H1 (cell line): ENCODE measurements around the gene FKTN. TPM values are rescaled to one million over a fixed set of nuclear protein-coding genes. Genes with fewer than 3 reads are reported as not detected.

Source experiments
- CTCF ChIA-PET: fragments of 300-600 bp; sonication (Branson Sonifier 250); formaldehyde crosslinking; loops from one replicate; lab custom pipeline; 2021; ENCODE audit not compliant: partially characterized antibody; lab: Charles Lee
- POLR2A ChIA-PET: fragments of 300-600 bp; sonication (Branson Sonifier 250); formaldehyde crosslinking; loops from one replicate; lab custom pipeline; 2021; ENCODE audit warnings: inconsistent platforms; ENCODE audit not compliant: partially characterized antibody; lab: Charles Lee
- DNase-seq, 2 experiments: peaks; one replicate each; pipeline versions ENCODE4 v3.0.0 to v3.0.0-alpha.2; 2010 to 2022; ENCODE audit warnings: low spot score in 2 of 2, low read depth in 1 of 2, mixed read lengths in 1 of 2
- FAIRE-seq: peaks from 2 replicates; lab custom pipeline; 2011; peaks lifted over from hg19 to GRCh38; lab: Jason Lieb, UNC
- H2AFZ ChIP-seq: 2 replicates; pipeline ENCODE4 v1.8.1; 2012; ENCODE audit warnings: low read length, inconsistent platforms
- H2AK5ac ChIP-seq: 2 replicates; pipeline ENCODE4 v1.6.1; 2013; ENCODE audit warnings: low read depth, low read length
- H2BK120ac ChIP-seq: replicated peaks from 2 replicates; pipeline ENCODE3; 2013; ENCODE audit warnings: low read depth, low read length, inconsistent platforms
- H2BK12ac ChIP-seq: 2 replicates; pipeline ENCODE4 v1.6.1; 2013; ENCODE audit warnings: low read depth, low read length
- H2BK15ac ChIP-seq: 2 replicates; pipeline ENCODE4 v1.6.1; 2013; ENCODE audit warnings: low read length
- H2BK20ac ChIP-seq: 2 replicates; pipeline ENCODE4 v1.6.1; 2013; ENCODE audit warnings: low read length
- H2BK5ac ChIP-seq: 2 replicates; pipeline ENCODE4 v1.6.1; 2013; ENCODE audit warnings: low read depth, low read length
- H3K14ac ChIP-seq: 2 replicates; pipeline ENCODE4 v1.6.1; 2013; ENCODE audit warnings: inconsistent platforms; ENCODE audit not compliant: insufficient read length
- H3K18ac ChIP-seq: 2 replicates; pipeline ENCODE4 v1.6.1; 2013; ENCODE audit warnings: low read length; ENCODE audit errors: extremely low read depth
- H3K23ac ChIP-seq: 2 replicates; pipeline ENCODE4 v1.6.1; 2013; ENCODE audit warnings: inconsistent platforms; ENCODE audit not compliant: insufficient read length
- H3K23me2 ChIP-seq: 2 replicates; pipeline ENCODE4 v1.6.1; 2013; ENCODE audit warnings: low read depth, low read length
- H3K27ac ChIP-seq: 2 replicates; pipeline ENCODE4 v1.6.1; 2011; ENCODE audit warnings: low read depth, low read length, inconsistent platforms
- H3K27me3 ChIP-seq, 4 experiments: replicated peaks in 1 of 4; 1 replicate in 1 of 4; 2 replicates in 3 of 4; pipeline versions ENCODE4 v1.6.1 to v1.8.1; 2011 to 2013; ENCODE audit warnings: low read length in 3 of 4, mild to moderate bottlenecking in 3 of 4, inconsistent platforms in 2 of 4, mixed read lengths in 2 of 4, moderate library complexity in 1 of 4; ENCODE audit not compliant: control insufficient read depth in 3 of 4, insufficient read depth in 3 of 4; ENCODE audit errors: extremely low read depth in 1 of 4
- H3K36me3 ChIP-seq, 4 experiments: 2 replicates each; pipeline versions ENCODE4 v1.6.1 to v1.8.1; 2011 to 2013; ENCODE audit warnings: mild to moderate bottlenecking in 4 of 4, low read length in 3 of 4, moderate library complexity in 2 of 4, control low read depth in 1 of 4, inconsistent platforms in 1 of 4; ENCODE audit not compliant: insufficient read depth in 4 of 4, control insufficient read depth in 2 of 4
- H3K4ac ChIP-seq: replicated peaks from 2 replicates; pipeline ENCODE3; 2013; ENCODE audit warnings: low read length, low read depth, mixed read lengths, inconsistent platforms; ENCODE audit not compliant: insufficient read length
- H3K4me1 ChIP-seq, 4 experiments: replicated peaks in 1 of 4; 1 replicate in 1 of 4; 2 replicates in 3 of 4; pipeline versions ENCODE4 v1.6.1 to v1.8.1; 2011 to 2013; ENCODE audit warnings: low read length in 3 of 4, inconsistent platforms in 2 of 4, mixed read lengths in 1 of 4; ENCODE audit not compliant: insufficient read depth in 4 of 4, control insufficient read depth in 3 of 4
- H3K4me2 ChIP-seq, 2 experiments: 2 replicates each; pipeline versions ENCODE4 v1.6.1 to v1.8.1; 2011 to 2013; ENCODE audit warnings: low read depth in 2 of 2, low read length in 2 of 2, control low read depth in 1 of 2, inconsistent platforms in 1 of 2, mild to moderate bottlenecking in 1 of 2; ENCODE audit not compliant: insufficient read depth in 1 of 2
- H3K4me3 ChIP-seq, 4 experiments: fragments of 200-600, 300-600 bp in 1 of 4; sonication (generic), shearing (Covaris generic), sonication (Bioruptor Twin) in 1 of 4; 2 replicates each; pipeline versions ENCODE4 v1.5.1 to v1.8.1; 2011 to 2016; ENCODE audit warnings: low read length in 4 of 4, low read depth in 3 of 4, control low read depth in 2 of 4, inconsistent platforms in 2 of 4, mild to moderate bottlenecking in 2 of 4, mixed read lengths in 1 of 4, moderate library complexity in 1 of 4; ENCODE audit not compliant: insufficient read depth in 2 of 4; ENCODE audit errors: extremely low read depth in 1 of 4
- H3K56ac ChIP-seq: replicated peaks from 2 replicates; pipeline ENCODE3; 2013; ENCODE audit warnings: low read depth, mild to moderate bottlenecking, mixed read lengths, low read length, inconsistent platforms; ENCODE audit not compliant: insufficient read length
- H3K79me1 ChIP-seq: 2 replicates; pipeline ENCODE4 v1.6.1; 2013; ENCODE audit warnings: low read depth, low read length, control low read depth
- H3K79me2 ChIP-seq, 2 experiments: 2 replicates each; pipeline versions ENCODE4 v1.6.1 to v1.8.1; 2012 to 2013; ENCODE audit warnings: low read length in 2 of 2, mild to moderate bottlenecking in 2 of 2, inconsistent platforms in 1 of 2; ENCODE audit not compliant: insufficient read depth in 2 of 2, control insufficient read depth in 1 of 2
- H3K9ac ChIP-seq, 4 experiments: replicated peaks in 1 of 4; 1 replicate in 1 of 4; 2 replicates in 3 of 4; pipeline versions ENCODE4 v1.6.1 to v1.8.1; 2011 to 2013; ENCODE audit warnings: low read depth in 3 of 4, low read length in 3 of 4, control low read depth in 2 of 4, mild to moderate bottlenecking in 2 of 4, moderate library complexity in 2 of 4, inconsistent platforms in 1 of 4; ENCODE audit errors: extremely low read depth in 1 of 4
- H3K9me3 ChIP-seq, 2 experiments: 2 replicates each; pipeline versions ENCODE4 v1.6.1 to v1.8.1; 2012 to 2013; ENCODE audit warnings: mild to moderate bottlenecking in 2 of 2, moderate library complexity in 2 of 2, control low read depth in 1 of 2, inconsistent platforms in 1 of 2, low read depth in 1 of 2, low read length in 1 of 2, mixed read lengths in 1 of 2; ENCODE audit not compliant: insufficient read depth in 2 of 2
- H4K20me1 ChIP-seq, 2 experiments: replicated peaks in 1 of 2; 2 replicates each; pipeline versions ENCODE3 to v1.8.1; 2011 to 2013; ENCODE audit warnings: inconsistent platforms in 2 of 2, low read length in 2 of 2, mild to moderate bottlenecking in 1 of 2; ENCODE audit not compliant: insufficient read depth in 2 of 2, control insufficient read depth in 1 of 2
- H4K5ac ChIP-seq: 2 replicates; pipeline ENCODE4 v1.6.1; 2013; ENCODE audit warnings: low read length, low read depth, mixed read lengths, inconsistent platforms; ENCODE audit not compliant: insufficient read length
- H4K8ac ChIP-seq: 2 replicates; pipeline ENCODE4 v1.8.0; 2013; ENCODE audit warnings: mild to moderate bottlenecking, moderate library complexity, low read length, inconsistent platforms; ENCODE audit not compliant: insufficient read depth; ENCODE audit errors: extremely low read depth
- H4K91ac ChIP-seq: replicated peaks from 2 replicates; pipeline ENCODE3; 2013; ENCODE audit warnings: low read length, mixed read lengths, inconsistent platforms; ENCODE audit not compliant: insufficient read length
- EGR1 ChIP-seq: IDR thresholded peaks from 2 replicates; pipeline ENCODE4 v1.6.1; 2011; ENCODE audit warnings: low read depth, low read length, borderline replicate concordance
- NANOG ChIP-seq: IDR thresholded peaks from 2 replicates; pipeline ENCODE4 v1.6.1; 2011; ENCODE audit warnings: low read length, low read depth, mild to moderate bottlenecking, inconsistent platforms; ENCODE audit not compliant: insufficient read depth, poor library complexity, severe bottlenecking
- POLR2AphosphoS5 ChIP-seq: IDR thresholded peaks from 2 replicates; pipeline ENCODE4 v1.6.1; 2011; ENCODE audit warnings: low read depth, low read length
- RAD21 ChIP-seq, 2 experiments: IDR thresholded peaks in 1 of 2; conservative IDR thresholded peaks in 1 of 2; 2 replicates each; pipeline ENCODE4 v1.6.1; 2011; ENCODE audit warnings: low read depth in 2 of 2, low read length in 2 of 2, improper control_type of control experiment in 1 of 2, inconsistent platforms in 1 of 2, mild to moderate bottlenecking in 1 of 2, moderate library complexity in 1 of 2
- SUZ12 ChIP-seq: fragments of 200-600 bp; sonication (generic); IDR thresholded peaks from 2 replicates; pipeline ENCODE4 v1.6.1; 2012; ENCODE audit warnings: mild to moderate bottlenecking, inconsistent platforms, low read length, moderate library complexity, mixed read lengths
- TAF1 ChIP-seq: IDR thresholded peaks from 2 replicates; pipeline ENCODE4 v1.6.1; 2011; ENCODE audit warnings: mild to moderate bottlenecking, low read depth, low read length
- WGBS, 2 experiments: shearing (Covaris generic) in 1 of 2; methylation state at CpG; one replicate each; pipeline versions ENCODE4 v1.1.6 to v1.1.7; 2013 to 2015; ENCODE audit warnings: low lambda C conversion rate in 2 of 2, mixed read lengths in 2 of 2, inconsistent platforms in 1 of 2, low coverage in 1 of 2, missing lambda C conversion rate in 1 of 2; ENCODE audit not compliant: insufficient replicate concordance in 2 of 2, insufficient coverage in 1 of 2, insufficient read length in 1 of 2; ENCODE audit errors: extremely low coverage in 1 of 2, missing lambda C conversion rate in 1 of 2; 5-methylcytosine and 5-hydroxymethylcytosine counted together
- polyA plus RNA-seq, 7 experiments: library from polyadenylated mRNA; depleted of rRNA in 3 of 7; stranded (reverse) in 5 of 7; unstranded in 2 of 7; fragments of >200 nt in 5 of 7; fragments of 200-250 nt in 2 of 7; gene quantifications; 1 replicate in 5 of 7; 2 replicates in 1 of 7; 4 replicates in 1 of 7; pipeline versions ENCODE4 v1.2.1 to v1.2.3, GENCODE V29; 2011 to 2013; ENCODE audit warnings: missing spikeins in 2 of 7, mixed read lengths in 2 of 7
- total RNA-seq: library from RNA; stranded (reverse); fragmentation: NEBNext Ultra II Directional; extraction: Animal tissue kit (Norgen Biotek cat#: 25700); gene quantifications from 2 replicates; pipeline ENCODE4 v1.2.1, GENCODE V29; 2021
- TF ChIP-seq, protein P1 (sequence below), 3 experiments: IDR thresholded peaks; 1 replicate in 2 of 3; 2 replicates in 1 of 3; pipeline versions ENCODE4 v1.5.1 to v1.6.1; 2011; ENCODE audit warnings: low read length in 3 of 3, mild to moderate bottlenecking in 3 of 3, inconsistent platforms in 2 of 3, low read depth in 1 of 3, moderate library complexity in 1 of 3; ENCODE audit not compliant: insufficient read depth in 1 of 3; ENCODE audit errors: control extremely low read depth in 1 of 3

The FKTN gene
- total and polyA plus RNA-seq, 2 of the 8 experiments (the other 6 are each of a cell fraction or from before 2014, with no cell fraction given) = 2.7 to 13.4 TPM

GRCh38 chr9:105637787-105638395, 80.0 kb downstream of the FKTN start:
- TF ChIP-seq POLR2AphosphoS5 (no peak), RAD21 (IDR thresholded peaks at IDR 0.05 in 1 of 2, conservative IDR thresholded peaks at IDR 0.05 in 1 of 2; ENCODE audit: low read depth in 2 of 2, low read length in 2 of 2) (peak; percentile 36 to 53; a peak in 3 of 4 replicates), EGR1 (no peak), NANOG (no peak), TAF1 (no peak), SUZ12 (no peak)
- TF ChIP-seq, protein P1, sequence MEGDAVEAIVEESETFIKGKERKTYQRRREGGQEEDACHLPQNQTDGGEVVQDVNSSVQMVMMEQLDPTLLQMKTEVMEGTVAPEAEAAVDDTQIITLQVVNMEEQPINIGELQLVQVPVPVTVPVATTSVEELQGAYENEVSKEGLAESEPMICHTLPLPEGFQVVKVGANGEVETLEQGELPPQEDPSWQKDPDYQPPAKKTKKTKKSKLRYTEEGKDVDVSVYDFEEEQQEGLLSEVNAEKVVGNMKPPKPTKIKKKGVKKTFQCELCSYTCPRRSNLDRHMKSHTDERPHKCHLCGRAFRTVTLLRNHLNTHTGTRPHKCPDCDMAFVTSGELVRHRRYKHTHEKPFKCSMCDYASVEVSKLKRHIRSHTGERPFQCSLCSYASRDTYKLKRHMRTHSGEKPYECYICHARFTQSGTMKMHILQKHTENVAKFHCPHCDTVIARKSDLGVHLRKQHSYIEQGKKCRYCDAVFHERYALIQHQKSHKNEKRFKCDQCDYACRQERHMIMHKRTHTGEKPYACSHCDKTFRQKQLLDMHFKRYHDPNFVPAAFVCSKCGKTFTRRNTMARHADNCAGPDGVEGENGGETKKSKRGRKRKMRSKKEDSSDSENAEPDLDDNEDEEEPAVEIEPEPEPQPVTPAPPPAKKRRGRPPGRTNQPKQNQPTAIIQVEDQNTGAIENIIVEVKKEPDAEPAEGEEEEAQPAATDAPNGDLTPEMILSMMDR (IDR thresholded peaks at IDR 0.05; ENCODE audit: control extremely low read depth in 1 of 3, insufficient read depth in 1 of 3, low read depth in 1 of 3, low read length in 3 of 3) = peak in 2 of 3 experiments; percentile 42 to 66; a peak in 2 of 4 replicates
- no peak overlapping the region for H2BK120ac ChIP-seq
- peak; percentile 57 for FAIRE-seq
- no peak overlapping the region for H2BK20ac ChIP-seq
- no peaks in the 10 kb centered on the region for H4K20me1 ChIP-seq
- WGBS, 2 experiments = 77% methylated on average over 4 of the region's 4 CpGs; no CpG with 5 or more reads in 1 of the 2 experiments
- no peak overlapping the region for H3K4me2 ChIP-seq
- no peaks in the 10 kb centered on the region for H3K9me3 ChIP-seq
- H2BK12ac ChIP-seq = no peak overlapping the region
- no peaks in the 10 kb centered on the region for H3K23me2 ChIP-seq
- no peak overlapping the region for H2AK5ac ChIP-seq
- H3K36me3 ChIP-seq = no peaks in the 10 kb centered on the region
- no peak overlapping the region for H3K4me3 ChIP-seq
- no peak overlapping the region for H4K5ac ChIP-seq
- no peak overlapping the region for H3K23ac ChIP-seq
- no peak overlapping the region for H3K56ac ChIP-seq
- POLR2A ChIA-PET = no interaction called here
- no peaks in the 10 kb centered on the region for H3K27me3 ChIP-seq
- H3K79me1 ChIP-seq = no peaks in the 10 kb centered on the region
- H4K91ac ChIP-seq = no peak overlapping the region
- no peak overlapping the region for H3K9ac ChIP-seq
- H3K14ac ChIP-seq = no peak overlapping the region
- H4K8ac ChIP-seq = no peak overlapping the region
- no peak overlapping the region for H2BK5ac ChIP-seq
- no peak overlapping the region for H3K18ac ChIP-seq
- DNase-seq = no peak
- H3K4ac ChIP-seq = no peak overlapping the region
- H2AFZ ChIP-seq = no peak overlapping the region
- H3K27ac ChIP-seq = no peak overlapping the region
- CTCF ChIA-PET = interaction anchor here (0.6 to 8.0 kb wide), 23 partner anchors 8 to 973 kb away, joined by 3 to 70 read pairs (median 4); no protein-coding TSS in a partner anchor
- H3K4me1 ChIP-seq = no peaks in the 10 kb centered on the region
- no peak overlapping the region for H2BK15ac ChIP-seq
- no peaks in the 10 kb centered on the region for H3K79me2 ChIP-seq
